ENCODE results near the gene RDM1. TPM values are rescaled to one million over a fixed set of nuclear protein-coding genes. Genes with fewer than 3 reads are reported as not detected.

Gene RDM1
- total RNA-seq, 1 donor from 2014 or later = 0.35 TPM

DNA sequence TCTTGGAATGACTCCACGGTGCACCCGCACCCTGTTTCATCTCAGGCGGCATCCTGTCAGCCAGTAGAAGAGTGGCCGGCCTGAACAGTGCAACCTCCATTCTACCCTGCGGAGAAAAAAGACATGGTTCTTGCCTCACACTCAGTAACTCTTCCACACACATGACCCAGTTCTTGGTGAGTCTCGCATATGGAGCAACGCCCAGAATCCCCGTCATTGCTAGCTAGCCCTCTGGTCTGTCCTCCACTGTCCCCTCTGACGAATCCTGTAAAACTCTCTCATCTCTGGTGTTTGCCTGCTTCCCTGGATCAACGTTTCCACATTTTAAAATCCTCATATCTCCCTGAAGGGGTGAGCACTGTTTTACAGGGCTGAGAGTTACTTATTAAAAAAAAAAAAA is 4.2 kb upstream of the RDM1 start:
- H3K27ac Mint-ChIP-seq (ENCODE audit: unreplicated experiment) = no peak overlapping the region
- H3K9me3 Mint-ChIP-seq (ENCODE audit: low read depth) = no peaks in the 10 kb centered on the region
- H3K27me3 Mint-ChIP-seq (ENCODE audit: low read depth) = no peaks in the 10 kb centered on the region
- DNase-seq (ENCODE audit: low spot score) = no peak
- TF ChIP-seq, protein P1, sequence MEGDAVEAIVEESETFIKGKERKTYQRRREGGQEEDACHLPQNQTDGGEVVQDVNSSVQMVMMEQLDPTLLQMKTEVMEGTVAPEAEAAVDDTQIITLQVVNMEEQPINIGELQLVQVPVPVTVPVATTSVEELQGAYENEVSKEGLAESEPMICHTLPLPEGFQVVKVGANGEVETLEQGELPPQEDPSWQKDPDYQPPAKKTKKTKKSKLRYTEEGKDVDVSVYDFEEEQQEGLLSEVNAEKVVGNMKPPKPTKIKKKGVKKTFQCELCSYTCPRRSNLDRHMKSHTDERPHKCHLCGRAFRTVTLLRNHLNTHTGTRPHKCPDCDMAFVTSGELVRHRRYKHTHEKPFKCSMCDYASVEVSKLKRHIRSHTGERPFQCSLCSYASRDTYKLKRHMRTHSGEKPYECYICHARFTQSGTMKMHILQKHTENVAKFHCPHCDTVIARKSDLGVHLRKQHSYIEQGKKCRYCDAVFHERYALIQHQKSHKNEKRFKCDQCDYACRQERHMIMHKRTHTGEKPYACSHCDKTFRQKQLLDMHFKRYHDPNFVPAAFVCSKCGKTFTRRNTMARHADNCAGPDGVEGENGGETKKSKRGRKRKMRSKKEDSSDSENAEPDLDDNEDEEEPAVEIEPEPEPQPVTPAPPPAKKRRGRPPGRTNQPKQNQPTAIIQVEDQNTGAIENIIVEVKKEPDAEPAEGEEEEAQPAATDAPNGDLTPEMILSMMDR (IDR thresholded peaks at IDR 0.05) = no peak
- no peaks in the 10 kb centered on the region for H3K36me3 Mint-ChIP-seq (ENCODE audit: low read depth)
- H3K4me3 Mint-ChIP-seq (ENCODE audit: unreplicated experiment) = no peak overlapping the region
- peaks cover 29% of the 10 kb centered on the region for H3K4me1 Mint-ChIP-seq (ENCODE audit: low read depth)

DNA sequence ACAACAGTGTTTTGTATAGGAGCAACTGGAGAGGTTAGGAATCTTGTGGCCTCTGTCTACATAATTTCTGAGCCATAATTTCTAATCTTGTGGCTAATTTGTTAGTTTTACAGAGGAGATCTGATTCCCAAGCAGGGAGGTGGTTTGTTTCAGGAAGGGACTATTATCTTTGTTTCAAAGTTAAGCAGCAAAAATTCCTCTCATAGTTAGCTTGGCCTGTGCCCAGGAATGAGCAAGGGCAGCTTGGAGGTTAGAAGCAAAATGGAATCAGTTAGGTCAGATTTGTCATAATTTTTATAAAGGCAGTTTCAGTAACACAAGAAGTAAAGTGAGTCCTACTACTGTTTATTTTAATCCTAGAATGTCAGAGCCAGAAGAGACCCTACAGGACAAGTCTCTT is 2.0 kb upstream of the RDM1 start:
- Mint-ChIP-seq H3K27ac (ENCODE audit: unreplicated experiment) (peak overlapping the region; percentile 66), H3K4me3 (ENCODE audit: unreplicated experiment) (no peak overlapping the region), H3K9me3 (ENCODE audit: low read depth) (no peaks in the 10 kb centered on the region), H3K36me3 (ENCODE audit: low read depth) (no peaks in the 10 kb centered on the region), H3K4me1 (ENCODE audit: low read depth) (peaks cover 31% of the 10 kb centered on the region), H3K27me3 (ENCODE audit: low read depth) (no peaks in the 10 kb centered on the region)
- TF ChIP-seq, protein P1 (IDR thresholded peaks at IDR 0.05) = no peak
- DNase-seq (ENCODE audit: low spot score) = no peak

DNA sequence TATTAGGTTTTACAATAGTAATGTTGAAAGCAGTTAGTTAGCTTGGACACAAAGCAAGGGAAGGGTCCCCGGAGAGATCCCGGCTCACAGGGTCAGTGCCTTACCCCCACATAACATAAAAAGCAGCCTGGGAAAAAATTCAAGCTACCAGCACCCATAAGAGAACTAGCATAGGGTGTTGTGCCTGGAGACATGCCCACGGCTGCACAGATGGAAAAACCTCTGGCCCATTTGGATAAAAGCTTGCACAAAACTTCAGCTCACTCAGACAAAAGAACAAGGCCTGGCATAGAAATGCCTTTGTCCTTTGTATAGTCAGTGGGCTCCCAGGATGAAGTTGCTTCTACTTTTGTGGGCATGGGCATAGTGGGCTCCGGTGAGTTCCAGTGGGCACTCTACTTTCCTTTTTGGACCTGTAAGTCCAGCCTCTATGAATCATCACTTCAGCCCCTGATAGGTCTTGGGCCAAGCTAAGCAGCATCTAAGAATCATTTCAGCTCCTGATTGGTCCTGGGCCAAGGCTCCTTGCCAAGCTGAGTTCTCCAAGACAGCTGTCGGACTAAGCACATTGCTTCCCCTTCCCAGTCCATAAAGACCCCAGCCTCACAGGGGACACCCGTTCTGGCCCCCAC is 1.3 kb upstream of the RDM1 start:
- H3K4me1 Mint-ChIP-seq (ENCODE audit: low read depth) = peaks cover 31% of the 10 kb centered on the region
- DNase-seq (ENCODE audit: low spot score) = no peak
- no peak overlapping the region for H3K4me3 Mint-ChIP-seq (ENCODE audit: unreplicated experiment)
- no peaks in the 10 kb centered on the region for H3K36me3 Mint-ChIP-seq (ENCODE audit: low read depth)
- H3K27ac Mint-ChIP-seq (ENCODE audit: unreplicated experiment) = peak overlapping the region; percentile 66
- no peaks in the 10 kb centered on the region for H3K9me3 Mint-ChIP-seq (ENCODE audit: low read depth)
- TF ChIP-seq, protein P1 (IDR thresholded peaks at IDR 0.05) = no peak
- no peaks in the 10 kb centered on the region for H3K27me3 Mint-ChIP-seq (ENCODE audit: low read depth)

DNA sequence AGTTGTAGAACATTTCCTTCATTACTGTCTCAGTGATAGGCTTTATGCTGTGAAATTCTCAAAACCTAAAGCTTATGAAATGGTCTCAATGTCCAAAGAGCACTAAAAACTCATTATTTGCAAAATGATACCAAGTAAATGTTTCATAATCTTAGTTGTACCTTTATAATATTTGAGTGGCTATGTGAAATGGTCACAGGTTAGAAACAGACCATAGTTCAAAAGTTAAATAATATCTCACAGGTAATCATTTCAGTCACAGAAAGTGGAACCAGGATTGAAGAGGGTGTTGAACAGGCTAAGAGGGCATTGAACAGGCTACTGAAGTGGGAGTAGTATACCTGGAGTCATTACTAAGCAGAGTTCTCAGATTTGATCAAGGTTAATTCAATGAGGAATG is 2.9 kb downstream of the RDM1 start:
- Mint-ChIP-seq H3K27me3 (ENCODE audit: low read depth) (no peaks in the 10 kb centered on the region), H3K27ac (ENCODE audit: unreplicated experiment) (no peak overlapping the region), H3K4me1 (ENCODE audit: low read depth) (peaks cover 31% of the 10 kb centered on the region), H3K36me3 (ENCODE audit: low read depth) (no peaks in the 10 kb centered on the region), H3K4me3 (ENCODE audit: unreplicated experiment) (no peak overlapping the region), H3K9me3 (ENCODE audit: low read depth) (no peaks in the 10 kb centered on the region)
- DNase-seq (ENCODE audit: low spot score) = no peak
- TF ChIP-seq, protein P1 (IDR thresholded peaks at IDR 0.05) = no peak

DNA sequence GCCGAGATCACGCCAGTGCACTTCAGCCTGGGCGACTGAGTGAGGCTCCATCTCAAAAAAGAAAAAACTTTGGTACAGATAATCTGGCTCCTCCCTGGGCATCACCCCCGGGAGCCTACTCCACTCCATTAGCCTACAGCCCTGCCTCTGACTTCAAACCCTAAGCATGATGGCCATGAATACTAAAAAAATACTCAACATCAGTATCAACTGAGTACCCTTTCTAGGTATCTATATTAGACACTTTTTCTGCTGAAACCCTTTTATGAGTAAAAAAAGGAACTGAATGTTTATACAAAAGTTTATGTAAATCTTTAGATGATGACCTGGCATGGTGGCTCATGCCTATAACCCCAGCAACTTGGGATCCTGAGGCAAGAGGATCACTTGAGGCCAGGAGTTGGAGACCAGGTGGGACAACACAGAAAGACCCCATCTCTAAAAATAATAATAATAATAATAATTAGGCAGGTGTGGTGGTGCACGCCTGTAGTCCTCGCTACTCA is 6.9 kb downstream of the RDM1 start:
- H3K27ac Mint-ChIP-seq (ENCODE audit: unreplicated experiment) = no peak overlapping the region
- TF ChIP-seq, protein P1 (IDR thresholded peaks at IDR 0.05) = no peak
- H3K36me3 Mint-ChIP-seq (ENCODE audit: low read depth) = no peaks in the 10 kb centered on the region
- no peaks in the 10 kb centered on the region for H3K9me3 Mint-ChIP-seq (ENCODE audit: low read depth)
- H3K4me1 Mint-ChIP-seq (ENCODE audit: low read depth) = no peaks in the 10 kb centered on the region
- no peaks in the 10 kb centered on the region for H3K27me3 Mint-ChIP-seq (ENCODE audit: low read depth)
- no peak for DNase-seq (ENCODE audit: low spot score)
- no peak overlapping the region for H3K4me3 Mint-ChIP-seq (ENCODE audit: unreplicated experiment)
